ENCODE measurements around the gene COL2A1. TPM values are rescaled to one million over a fixed set of nuclear protein-coding genes. Genes with fewer than 3 reads are reported as not detected.

Gene COL2A1
- total RNA-seq, 4 donors from 2014 or later: 0.15 to 1.9 TPM; not detected in 2

GRCh38 chr12:48045965-48046518, 41.8 kb upstream of the COL2A1 start:
- no peaks in the 10 kb centered on the region for H3K36me3 ChIP-seq
- TF ChIP-seq CTCF (IDR thresholded peaks at IDR 0.05) (no peak), POLR2A (IDR thresholded peaks at IDR 0.05) (no peak)
- H3K27me3 ChIP-seq: no peaks in the 10 kb centered on the region
- intact Hi-C loops (cut with DNase I; ENCODE audit: low total_unique reads): no loop called here
- H3K4me3 ChIP-seq: no peak overlapping the region
- no peak for DNase-seq
- H3K9me3 ChIP-seq: no peaks in the 10 kb centered on the region
- no peak overlapping the region for H3K27ac ChIP-seq
- H3K4me1 ChIP-seq: no peaks in the 10 kb centered on the region

GRCh38 chr12:48045061-48045846, 41.0 kb upstream of the COL2A1 start:
- TF ChIP-seq POLR2A (IDR thresholded peaks at IDR 0.05) (no peak), CTCF (IDR thresholded peaks at IDR 0.05) (no peak)
- H3K9me3 ChIP-seq: no peaks in the 10 kb centered on the region
- no peaks in the 10 kb centered on the region for H3K27me3 ChIP-seq
- H3K4me3 ChIP-seq: no peak overlapping the region
- intact Hi-C loops (cut with DNase I; ENCODE audit: low total_unique reads): no loop called here
- H3K4me1 ChIP-seq: no peaks in the 10 kb centered on the region
- H3K27ac ChIP-seq: no peak overlapping the region
- DNase-seq: no peak
- H3K36me3 ChIP-seq: no peaks in the 10 kb centered on the region

- no peak overlapping the region for H3K4me3 ChIP-seq
These were observed 40.1 kb upstream of the COL2A1 start for GRCh38 chr12:48044396-48044795.

GRCh38 chr12:48043771-48044170, 39.5 kb upstream of the COL2A1 start:
- H3K9me3 ChIP-seq: no peaks in the 10 kb centered on the region
- DNase-seq: no peak
- intact Hi-C loops (cut with DNase I; ENCODE audit: low total_unique reads): no loop called here
- TF ChIP-seq CTCF (IDR thresholded peaks at IDR 0.05) (no peak), POLR2A (IDR thresholded peaks at IDR 0.05) (no peak)
- H3K27me3 ChIP-seq: no peaks in the 10 kb centered on the region
- H3K27ac ChIP-seq: no peak overlapping the region
- H3K4me3 ChIP-seq: no peak overlapping the region
- H3K36me3 ChIP-seq: no peaks in the 10 kb centered on the region
- H3K4me1 ChIP-seq: no peaks in the 10 kb centered on the region

More at GRCh38 chr12:48044396-48044795, 40.1 kb upstream of the COL2A1 start:
- no peak overlapping the region for H3K27ac ChIP-seq
- no peak for DNase-seq
- H3K4me1 ChIP-seq: no peaks in the 10 kb centered on the region
- intact Hi-C loops (cut with DNase I; ENCODE audit: low total_unique reads): no loop called here
- no peaks in the 10 kb centered on the region for H3K27me3 ChIP-seq
- no peaks in the 10 kb centered on the region for H3K36me3 ChIP-seq
- no peak for TF ChIP-seq CTCF (IDR thresholded peaks at IDR 0.05)
- TF ChIP-seq POLR2A (IDR thresholded peaks at IDR 0.05): no peak
- no peaks in the 10 kb centered on the region for H3K9me3 ChIP-seq

Data from uterus (tissue), 4 donors.